HG03064 (cell line): Measurements from ENCODE around the gene H1-8.

Experiments used
- ATAC-seq: cut with Tn5 transposase; IDR thresholded peaks from one replicate; pipeline ENCODE4 v1.9.1; 2021; ENCODE audit warnings: low read depth; ENCODE audit not compliant: unreplicated experiment

Gene H1-8

DNA sequence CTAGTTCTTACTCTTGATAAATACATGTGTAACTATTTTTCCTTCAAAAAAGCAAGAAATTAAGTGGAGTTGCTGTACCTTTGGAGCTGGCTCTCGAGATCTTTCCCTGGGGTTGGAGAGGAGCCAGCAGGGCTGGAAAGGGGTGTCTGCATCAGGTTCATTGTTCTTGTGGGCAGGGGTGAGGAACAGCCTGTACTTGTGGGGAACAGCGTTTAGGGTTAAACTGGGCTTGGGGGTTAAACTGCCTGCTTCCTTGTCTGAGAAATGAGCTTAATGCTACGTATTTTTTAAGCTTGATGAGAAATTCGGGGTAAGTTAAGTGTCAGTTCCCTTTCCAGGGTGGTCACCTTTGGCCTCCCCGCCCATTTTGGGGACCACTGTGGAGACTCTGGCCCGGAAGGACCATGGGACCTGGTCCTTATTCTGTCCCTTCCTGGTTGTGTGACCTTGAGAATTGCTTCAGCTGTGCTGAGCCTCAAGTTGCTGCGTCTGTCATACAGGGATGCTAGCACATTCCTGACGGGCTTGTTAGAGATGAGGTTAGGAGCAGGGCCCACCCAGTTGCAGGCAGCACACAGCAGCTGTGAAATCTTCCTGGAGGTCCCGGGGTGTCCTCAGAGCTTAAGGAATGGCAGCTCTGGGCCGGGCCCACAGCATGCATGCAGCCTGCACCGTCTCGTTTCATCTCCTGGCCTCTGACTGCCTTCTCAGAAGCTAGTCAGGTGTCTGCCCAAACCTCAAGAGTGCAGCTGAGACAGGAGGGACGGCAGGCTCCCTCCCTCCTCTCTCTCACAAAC, 11.6 kb downstream of the H1-8 start:
- no peak for ATAC-seq

DNA sequence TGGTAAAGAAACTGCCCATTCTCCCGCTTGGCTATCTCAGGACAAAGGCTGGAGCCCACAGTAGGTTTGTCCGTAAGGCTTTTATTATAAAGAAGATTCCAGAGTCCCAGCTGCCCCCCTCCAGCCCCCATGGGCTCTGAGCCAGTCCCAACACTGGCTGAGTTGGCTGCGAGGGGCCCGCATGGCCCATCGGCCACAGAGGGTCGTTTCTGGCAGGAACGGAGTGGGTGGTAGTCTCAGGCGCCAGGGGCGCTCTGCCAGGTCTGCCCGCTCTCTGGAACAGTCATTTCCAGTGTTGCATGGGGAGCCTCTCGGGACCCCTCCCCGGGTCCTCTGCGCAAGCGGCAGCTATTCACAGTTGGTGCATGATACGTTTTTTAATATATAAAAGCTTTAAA, 12.2 kb downstream of the H1-8 start:
- ATAC-seq: no peak

DNA sequence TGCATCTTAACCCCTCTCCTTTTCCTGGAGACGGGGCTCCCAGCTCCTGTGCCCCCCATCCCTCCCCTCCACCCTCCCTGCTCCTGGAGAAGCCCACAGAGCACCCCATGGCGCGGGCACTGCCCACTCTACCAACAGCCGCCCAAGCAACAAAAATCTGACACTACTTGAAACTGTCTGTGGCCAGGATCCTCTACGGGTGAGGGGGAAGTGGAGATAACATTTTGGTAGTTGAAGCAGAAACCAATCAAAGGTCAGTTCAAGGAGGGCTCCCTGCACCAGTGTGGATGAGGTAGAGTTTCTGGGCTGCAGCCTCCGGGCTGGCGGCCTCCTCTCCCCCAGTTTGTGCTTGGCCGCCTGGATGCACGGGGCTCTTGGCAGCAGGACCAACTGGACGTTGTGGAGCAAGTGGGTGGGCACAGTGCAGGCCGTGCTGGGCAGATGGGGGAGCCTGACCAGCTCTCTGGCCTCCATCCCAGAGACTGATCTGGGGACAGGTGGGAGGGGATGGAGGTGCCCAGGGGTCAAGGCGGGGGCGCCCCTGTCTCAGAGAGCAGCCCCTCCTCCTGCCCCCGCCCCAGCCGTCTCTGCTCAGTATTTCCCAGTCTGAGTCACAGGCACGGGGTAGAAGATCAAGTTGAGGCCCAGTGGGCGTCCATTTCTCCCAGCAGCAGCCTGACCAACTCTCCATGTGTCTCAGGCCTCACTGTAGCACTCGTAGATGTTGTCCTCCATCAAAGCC, 12.8 kb downstream of the H1-8 start:
- ATAC-seq: no peak

DNA sequence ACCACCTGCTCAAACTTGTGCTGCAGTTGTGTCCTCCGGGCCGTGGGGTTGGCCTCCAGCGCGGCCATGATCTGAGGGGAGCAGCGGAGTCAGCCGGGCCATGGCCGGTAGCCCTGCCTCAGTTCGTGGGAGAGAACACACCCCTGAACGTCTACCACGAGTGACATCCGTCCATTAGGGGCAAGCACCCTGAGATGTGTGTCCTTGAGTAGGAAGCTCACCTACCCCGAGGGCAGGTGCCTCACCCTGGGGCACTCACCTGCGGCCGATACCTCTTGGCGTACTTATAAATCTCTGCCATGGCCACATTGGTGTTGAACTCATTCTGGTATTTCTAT, 13.4 kb downstream of the H1-8 start:
- no peak for ATAC-seq

DNA sequence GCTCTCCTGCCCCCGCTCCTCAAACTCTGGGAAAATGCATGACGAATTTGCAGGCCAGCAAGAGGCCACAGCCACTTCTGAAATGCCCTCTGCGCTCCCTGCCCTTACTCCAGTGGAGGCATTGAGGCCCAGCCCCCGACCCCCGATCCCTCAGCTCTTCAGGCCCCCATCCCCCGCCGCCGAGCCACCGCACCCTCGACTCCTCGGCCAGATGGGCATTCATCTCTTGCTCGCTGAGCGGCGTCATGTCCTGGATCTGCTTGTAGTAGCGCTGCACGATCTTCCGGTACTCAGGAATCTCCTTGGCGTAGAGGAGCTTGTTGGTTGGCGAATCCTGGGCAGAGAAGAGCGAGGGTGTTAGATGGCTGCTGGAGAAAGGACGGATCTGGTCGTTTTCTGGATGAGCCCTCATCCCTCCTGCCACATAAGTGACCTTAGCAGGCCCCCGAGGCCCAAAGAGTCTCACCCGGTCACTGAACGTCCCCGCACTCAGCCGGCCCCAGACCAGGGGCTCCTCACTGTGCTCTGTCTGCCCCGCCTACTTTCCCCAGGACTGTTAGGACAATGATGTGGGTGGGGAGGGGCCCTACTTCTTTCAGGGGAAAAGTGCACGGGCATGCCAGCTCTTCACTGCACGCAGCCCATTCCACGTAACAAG, 14.0 kb downstream of the H1-8 start:
- ATAC-seq: no peak

DNA sequence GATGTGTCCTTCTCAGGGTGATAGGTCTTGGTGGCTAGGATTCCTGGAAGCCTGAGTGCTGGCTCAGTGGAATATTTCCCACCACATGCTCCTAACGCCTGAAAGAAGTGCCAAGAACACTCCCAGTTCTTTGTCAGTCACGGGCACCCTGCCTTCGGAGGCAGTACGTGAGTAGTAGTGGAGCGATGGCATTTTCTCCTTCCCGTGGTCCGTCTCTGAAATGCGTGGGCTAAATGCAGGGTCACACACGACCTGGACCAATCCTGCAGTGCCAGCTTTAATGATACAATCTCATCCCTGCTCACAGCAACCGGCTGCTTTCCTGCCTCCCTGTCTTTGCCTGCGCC, 14.5 kb downstream of the H1-8 start:
- no peak for ATAC-seq

DNA sequence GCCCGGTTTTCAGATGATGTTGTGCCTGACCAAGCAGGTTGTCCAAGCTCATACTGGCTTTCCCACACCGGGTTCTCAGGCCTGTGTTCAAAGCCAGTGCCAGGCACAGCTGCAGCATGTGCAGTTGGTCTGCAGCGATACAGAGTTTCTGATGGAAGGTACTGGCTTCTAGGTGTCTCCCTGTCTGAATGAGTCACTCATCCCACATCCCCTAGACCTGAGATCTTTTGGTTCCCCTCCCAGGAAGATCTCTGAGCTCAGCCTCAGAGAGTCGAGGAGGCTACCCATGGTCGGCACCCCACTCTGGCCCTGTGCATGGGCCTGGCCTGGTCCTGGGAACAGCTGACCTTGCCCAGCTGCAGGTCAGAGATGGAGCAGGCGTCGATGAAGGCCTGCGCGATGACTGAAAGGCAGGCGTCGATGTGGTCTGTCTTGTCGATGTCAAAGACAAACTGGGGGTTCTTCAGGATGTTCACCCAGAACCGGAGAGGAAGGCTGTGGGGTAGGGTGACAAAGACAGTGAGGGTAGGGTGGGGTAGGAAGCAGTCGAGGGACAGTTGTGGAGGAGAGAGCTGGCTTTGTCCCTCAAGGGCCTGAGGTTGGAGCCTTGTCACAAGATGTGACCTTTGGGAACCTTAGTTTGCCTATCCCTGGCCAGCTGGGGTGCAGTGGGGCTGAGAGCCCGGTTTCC, 15.3 kb downstream of the H1-8 start:
- no peak for ATAC-seq

DNA sequence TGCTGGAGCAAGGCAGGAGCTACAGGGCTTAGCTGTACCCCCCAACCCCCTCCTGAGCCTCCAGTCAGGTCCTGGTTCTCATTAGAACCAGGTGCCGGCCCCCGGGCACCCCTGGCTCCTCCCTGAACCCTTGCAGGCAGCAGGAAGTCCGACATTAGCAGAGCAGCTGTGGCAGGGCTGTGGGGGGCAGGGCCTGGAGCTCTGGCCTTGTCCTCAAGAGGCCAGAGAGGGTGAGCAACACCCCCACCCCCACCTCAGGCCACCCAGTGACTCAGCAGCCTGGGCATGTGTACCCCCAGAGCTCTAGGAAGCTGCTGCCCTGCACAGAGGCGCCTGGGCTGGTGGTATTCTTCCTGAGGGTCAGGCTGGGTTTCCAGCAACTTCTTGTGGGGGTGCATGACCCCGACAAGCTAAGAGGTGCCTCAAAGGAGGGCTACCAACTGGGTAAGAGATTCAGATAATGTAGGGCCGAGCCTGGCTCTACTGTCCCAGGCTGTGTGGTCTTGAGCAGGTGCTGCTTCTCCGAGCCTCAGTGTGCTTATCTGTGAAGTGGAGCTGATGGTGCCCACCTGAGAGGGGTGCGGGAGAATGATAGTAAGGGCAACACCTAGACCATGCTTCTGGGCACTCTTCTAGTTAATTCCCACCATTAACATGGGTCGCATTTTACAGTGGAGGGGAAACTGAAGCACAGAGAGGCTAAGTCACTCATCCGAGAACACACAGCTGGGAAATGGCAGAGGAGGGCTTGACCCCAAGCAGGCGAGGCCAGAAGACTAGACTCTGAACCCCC, 16.0 kb downstream of the H1-8 start:
- no peak for ATAC-seq

DNA sequence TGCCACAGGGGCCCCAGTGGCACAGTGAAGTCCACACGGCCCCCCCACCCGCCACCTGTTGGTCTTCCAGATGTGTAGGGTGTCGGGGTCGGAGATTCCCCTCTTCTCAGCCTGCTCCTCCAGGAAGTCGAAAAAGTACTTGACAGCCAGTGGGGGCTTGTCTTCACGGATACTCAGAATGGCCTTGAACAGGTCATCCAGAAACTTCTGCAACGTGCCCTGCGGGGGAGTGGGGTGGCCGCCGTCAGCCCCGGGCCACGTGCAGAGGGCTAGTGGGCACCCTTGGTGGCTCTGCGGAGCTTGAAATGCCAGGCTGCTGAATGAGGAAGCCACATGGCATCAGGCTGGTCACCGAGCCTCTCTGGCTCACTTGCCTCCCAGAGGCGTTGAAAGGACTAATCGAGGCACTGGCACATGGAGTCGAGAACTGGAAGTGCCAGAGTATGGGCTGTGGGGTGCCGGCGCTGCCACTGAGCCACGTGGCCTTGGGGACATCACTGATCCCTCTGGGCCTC, 16.6 kb downstream of the H1-8 start:
- no peak for ATAC-seq

DNA sequence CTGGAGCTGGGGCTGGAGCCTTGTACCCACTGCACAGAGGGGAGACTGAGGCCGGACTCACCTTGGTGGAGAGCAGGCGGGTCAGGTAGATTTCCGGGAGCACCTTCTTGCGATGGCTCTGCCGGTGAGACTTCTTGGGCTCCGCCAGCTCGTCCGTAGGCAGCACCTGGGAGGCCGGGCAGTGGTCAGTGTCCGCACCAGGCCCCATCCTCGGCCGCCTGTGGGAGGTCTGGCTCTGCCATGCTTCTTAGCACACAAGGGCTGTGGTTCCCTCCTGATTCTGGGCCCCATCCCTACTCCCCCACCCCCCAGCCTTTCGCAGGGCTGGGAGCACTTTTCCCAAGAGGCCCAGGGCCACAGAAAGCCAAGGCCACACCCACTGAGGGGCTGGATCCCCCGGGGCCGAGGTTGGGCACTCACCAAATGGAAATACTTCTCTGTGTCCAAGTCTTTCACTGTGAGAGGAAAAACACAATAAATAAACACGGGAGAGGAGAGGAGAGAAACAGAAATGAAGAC, 17.4 kb downstream of the H1-8 start:
- no peak for ATAC-seq

DNA sequence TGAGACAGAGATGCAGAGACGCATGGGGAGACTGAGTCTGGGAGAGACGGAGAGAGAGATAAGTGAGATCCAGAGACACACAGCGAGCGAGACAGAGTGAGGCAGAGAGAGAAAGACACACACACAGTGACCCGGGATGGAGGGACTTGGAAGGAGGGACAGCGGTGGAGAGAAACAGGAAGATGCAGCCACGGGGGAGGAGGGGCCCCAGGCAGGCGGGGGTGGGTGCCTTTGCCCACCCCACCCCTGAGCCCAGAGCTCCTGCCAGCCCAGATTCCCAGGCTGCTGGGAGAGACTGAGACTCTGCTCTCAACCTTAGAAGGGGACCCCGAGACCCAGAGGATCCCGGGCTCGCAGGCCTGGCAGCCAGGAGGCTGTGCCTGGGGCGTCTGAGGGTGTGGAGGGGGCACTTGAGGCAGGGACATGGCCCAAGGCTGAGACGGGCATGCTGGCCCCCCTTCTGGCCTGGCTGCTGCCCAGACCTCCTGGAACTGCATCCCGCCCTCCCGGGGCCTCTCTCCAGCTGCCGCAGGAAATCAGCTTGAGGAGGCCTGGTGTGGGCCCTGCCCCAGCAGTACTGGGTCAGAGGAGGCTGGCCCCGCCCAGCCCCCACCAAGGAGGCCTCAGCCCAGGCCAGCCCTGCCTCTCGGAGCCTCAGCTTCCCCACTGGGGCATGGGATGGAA, 18.1 kb downstream of the H1-8 start:
- ATAC-seq: no peak

DNA sequence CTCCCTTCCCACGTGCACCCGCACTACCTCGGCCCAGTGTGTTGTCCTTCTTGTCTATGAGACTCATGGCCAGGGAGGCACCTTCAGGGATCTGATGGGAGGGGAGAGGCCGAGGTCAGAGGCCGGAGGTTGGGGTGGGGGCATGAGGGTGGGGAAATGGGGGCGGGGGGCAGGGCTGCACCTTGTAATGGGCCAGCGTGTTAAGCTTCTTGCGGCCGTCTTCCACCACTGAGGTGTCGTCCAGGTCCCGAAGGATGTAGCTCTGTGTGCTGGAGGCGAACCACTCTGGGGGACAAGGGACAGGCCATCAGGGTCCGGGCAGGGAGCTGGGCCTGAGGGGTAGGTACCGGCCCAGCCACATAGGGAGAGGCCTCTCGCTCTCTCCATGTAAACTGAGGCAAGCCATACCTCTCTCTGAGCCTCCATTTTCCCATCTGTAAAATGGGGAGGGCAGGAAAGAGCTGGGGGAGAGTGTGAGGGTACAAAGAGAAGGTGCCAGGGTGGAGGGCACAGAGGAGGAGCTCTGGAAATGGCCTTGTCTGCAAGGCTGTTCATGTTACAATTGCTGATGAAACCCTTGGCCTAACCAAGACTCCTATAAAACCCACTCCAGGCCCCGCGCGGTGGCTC, 18.8 kb downstream of the H1-8 start:
- no peak for ATAC-seq

DNA sequence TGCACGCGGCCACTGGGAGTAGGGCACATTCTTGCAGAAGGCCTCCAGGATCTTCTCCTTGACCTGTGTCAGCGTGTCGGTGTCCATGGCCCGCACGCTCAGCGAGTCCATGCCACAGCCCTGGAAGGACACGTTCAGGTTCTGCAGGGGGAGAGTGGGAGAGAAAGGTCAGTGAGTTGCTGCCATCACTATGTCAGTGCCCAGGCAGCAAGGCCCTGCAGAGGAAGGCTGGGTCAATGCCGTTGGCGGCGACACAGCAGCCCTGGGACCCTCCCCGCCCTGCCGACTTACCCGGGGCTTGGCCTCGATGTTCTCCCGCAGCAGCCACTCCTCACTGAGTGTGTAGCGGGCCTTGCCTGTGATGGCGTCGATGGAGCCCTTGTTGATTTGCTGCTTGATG, 19.8 kb downstream of the H1-8 start:
- no peak for ATAC-seq

DNA sequence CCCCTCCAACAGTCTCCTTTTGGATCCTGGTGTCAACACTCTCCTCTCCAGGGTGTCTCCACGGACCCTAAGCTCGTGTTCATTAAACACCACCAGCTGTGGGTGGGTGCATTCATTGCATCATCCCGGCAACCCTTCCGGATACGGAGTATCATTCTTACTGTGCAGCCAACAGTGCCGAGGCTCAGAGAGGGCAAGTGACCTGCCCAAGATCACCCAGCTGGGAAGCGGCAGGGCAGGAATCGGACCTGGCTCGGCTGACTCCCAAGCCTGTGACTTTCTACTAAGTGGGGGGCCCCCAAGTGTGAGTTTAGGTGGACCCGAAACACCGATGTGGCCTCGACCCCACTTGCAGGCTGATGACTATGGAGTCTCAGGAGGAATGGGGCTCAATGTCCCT, 20.4 kb downstream of the H1-8 start:
- ATAC-seq: no peak

DNA sequence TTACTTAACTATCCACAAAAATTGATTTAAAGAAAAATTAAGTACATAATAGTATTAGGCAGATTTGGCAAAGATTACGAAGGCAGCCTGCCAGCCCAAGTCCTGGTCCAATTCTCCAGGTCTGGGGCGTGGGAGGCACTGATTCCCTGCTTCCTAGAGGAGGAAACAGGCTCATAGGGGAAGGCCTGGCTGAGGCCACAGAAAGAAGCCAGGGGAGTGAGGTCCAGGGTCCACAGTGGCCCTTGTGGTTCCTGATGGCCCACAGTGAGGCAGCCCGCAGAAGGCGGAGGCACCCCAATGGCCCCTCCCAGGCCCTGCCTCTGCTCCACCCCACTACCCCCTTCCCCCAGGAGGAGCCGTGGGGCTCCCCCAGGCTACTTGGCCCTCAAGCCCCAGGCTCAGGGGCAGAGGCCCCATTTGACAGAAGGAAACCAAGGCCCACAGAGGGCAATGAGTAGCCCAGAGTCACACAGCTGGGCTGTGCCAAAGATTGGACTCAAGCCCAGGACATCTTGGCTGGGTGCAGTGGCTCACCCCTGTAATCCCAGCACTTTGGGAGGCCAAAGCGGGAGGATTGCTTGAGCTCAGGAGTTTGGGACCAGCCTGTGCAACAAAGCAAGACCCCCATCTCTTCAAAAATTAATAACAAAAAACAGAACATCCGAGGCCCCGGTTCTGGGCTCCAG, 21.0 kb downstream of the H1-8 start:
- no peak for ATAC-seq

DNA sequence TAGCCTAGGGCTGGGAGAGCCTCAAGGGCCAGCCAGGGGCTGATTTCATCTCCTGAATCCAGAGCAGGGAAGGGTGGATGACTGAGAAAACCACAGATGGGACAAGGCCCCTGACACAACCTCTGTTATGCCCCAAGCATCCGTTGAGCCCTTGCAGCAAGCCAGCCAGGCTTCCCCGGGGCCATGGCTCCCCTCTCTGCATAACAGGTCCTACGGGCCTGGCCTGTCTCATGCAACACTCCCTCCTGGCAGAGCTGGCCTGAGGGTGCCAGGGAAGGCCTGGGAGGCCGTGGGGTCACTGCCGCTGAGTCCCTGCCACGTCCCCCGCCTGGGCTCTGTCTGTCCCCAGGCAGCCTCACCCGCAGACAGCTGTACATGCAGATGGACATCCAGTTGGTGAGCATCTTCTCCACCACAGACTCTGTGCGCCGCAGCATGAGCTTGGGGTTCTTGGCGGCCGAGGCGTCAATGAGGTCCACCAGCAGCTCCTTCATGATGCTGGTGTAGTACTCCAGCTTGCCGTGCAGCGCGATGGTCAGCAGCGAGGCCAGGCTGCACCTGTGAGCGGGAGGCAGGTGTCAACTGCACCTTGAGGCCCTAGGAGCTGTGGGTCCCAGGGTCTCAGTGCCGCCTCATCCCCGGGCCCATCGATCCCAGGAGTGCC, 22.1 kb downstream of the H1-8 start:
- no peak for ATAC-seq

DNA sequence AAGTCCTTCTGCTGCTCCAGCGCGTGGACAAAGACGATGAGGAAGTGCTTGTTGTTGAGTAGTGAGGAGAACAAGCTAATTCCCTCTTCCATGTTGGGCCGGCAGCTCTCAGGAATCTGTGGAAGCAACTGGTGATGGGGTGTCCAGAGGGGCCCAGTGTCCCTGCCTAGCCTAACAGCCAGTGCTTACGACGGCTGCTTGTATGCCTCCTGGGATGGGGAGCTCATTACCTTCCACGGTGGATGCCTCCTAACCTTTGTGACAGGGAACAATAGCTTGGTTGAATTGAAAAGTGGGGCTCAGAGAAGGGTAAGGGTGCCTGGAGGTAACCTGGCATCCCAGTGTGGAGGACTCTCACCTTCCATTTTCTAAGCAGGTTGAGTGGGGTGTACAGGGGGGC, 22.9 kb downstream of the H1-8 start:
- no peak for ATAC-seq

DNA sequence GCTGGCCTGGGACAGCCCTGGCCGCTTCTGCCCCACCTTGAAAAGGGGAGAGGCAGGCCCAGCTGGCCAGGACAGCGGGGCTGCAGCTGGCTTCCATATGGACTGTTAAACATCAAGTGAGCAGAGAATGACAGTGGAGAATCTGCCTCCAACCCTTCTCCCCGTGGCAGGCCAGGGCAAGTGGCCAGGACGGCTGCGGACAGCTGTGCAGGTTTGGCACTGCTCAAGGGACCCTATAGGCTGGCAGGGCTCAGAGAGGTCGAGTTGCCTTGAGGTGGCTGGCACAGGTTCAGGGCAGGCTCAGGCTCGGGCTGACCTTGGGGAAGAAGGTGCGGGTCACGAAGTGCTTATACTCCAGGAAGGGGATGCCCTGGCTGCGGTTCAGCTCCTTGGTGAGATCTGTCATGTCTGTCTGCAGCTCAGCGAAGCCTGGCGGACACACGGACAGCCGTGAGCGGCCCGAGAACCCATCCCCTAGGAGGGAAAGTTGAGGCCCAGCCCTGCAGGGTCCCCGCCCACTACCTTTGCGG, 24.3 kb downstream of the H1-8 start:
- ATAC-seq: no peak
